NB4 (cell line): ENCODE data around the gene GALNT13.

Experiments used
- CTCF ChIP-seq: IDR thresholded peaks from one replicate; pipeline ENCODE4 v1.5.1; 2012; ENCODE audit warnings: low read depth, low read length
- TF ChIP-seq, protein P1 (sequence below): IDR thresholded peaks from 2 replicates; pipeline ENCODE4 v1.6.1; 2011; ENCODE audit warnings: low read depth, low read length

GRCh38 chr2:154370873-154371272, 499.2 kb downstream of the GALNT13 start:
- no peak for TF ChIP-seq CTCF
- TF ChIP-seq, protein P1, sequence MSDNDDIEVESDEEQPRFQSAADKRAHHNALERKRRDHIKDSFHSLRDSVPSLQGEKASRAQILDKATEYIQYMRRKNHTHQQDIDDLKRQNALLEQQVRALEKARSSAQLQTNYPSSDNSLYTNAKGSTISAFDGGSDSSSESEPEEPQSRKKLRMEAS: no peak
